NCI-H2227 treated with DMSO at 0.1 percent for 48 hours (cell line): ENCODE measurements around the gene HAPLN2.
A peak's percentile ranks its signal among the peaks of the same experiment; 100 is the strongest.

Experiments
- DNase-seq: peaks from one replicate; lab custom pipeline; 2025; lab: John Stamatoyannopoulos, UW

Gene HAPLN2

DNA sequence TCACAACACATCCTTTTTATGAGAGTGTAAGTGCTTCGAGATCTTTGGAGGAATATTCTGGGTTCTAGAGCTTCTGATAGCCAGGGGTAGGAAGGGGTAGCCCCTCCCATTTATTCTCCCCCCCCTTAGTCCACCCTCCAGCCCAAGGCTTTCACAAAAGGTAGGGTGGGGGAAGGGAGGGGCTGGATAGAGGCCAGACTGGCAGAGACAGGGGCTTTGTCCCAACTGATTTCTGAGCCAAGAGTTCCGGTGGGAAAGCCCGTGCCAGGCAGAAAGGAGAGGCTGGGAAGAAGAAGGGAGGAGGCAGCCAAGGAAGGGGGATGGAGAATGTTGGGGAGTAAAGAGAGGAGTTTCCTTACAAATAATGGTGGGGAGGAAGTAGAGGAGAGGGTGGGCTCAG is 25.8 kb downstream of the HAPLN2 start:
- DNase-seq: no peak

DNA sequence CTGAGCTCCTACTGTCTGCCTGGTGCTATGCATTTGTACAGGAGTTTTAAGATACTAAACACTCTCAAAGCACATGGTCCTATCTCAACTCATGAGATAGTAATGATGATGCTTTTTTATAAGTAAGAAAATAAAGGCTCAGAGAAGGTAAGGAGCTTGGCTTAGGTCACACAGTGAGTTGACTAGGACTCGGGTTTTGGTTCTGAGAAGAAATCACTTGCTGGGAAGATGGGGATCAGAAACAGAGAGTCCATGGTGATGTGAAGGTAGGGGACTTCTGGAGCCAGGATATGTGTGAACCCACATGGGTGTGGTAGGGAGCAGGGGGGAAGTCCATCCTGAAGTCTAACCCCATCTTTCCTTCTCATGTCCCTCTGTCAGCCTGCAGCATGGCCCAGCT is 26.5 kb downstream of the HAPLN2 start:
- no peak for DNase-seq

DNA sequence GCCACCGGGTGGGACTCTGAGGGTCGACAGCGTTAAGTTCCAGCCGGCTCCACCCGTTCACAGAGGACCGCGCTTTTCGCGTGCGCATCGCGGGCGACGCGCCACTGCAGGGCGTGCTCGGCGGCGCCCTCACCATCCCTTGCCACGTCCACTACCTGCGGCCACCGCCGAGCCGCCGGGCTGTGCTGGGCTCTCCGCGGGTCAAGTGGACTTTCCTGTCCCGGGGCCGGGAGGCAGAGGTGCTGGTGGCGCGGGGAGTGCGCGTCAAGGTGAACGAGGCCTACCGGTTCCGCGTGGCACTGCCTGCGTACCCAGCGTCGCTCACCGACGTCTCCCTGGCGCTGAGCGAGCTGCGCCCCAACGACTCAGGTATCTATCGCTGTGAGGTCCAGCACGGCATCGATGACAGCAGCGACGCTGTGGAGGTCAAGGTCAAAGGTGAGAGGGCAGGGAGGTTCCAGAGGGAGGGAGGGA is 27.6 kb downstream of the HAPLN2 start:
- DNase-seq: no peak

DNA sequence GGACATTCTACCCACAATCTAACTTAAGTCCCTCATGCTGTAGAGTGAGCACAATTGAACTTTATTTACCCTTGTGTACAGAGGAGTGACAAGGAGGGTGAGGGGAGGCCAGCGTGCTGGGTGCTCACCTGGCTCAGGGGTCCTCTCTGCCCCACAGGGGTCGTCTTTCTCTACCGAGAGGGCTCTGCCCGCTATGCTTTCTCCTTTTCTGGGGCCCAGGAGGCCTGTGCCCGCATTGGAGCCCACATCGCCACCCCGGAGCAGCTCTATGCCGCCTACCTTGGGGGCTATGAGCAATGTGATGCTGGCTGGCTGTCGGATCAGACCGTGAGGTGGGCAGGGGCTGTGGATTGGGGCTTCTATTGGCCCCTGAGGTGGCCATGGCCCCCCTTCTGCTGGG is 28.1 kb downstream of the HAPLN2 start:
- DNase-seq: no peak

DNA sequence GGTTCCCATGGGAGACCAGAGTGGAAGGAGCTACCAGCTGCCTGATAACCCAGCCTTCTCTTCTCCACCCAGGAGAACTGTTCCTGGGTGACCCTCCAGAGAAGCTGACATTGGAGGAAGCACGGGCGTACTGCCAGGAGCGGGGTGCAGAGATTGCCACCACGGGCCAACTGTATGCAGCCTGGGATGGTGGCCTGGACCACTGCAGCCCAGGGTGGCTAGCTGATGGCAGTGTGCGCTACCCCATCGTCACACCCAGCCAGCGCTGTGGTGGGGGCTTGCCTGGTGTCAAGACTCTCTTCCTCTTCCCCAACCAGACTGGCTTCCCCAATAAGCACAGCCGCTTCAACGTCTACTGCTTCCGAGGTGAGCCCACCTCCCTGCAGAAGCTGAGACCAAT is 29.3 kb downstream of the HAPLN2 start:
- no peak for DNase-seq

DNA sequence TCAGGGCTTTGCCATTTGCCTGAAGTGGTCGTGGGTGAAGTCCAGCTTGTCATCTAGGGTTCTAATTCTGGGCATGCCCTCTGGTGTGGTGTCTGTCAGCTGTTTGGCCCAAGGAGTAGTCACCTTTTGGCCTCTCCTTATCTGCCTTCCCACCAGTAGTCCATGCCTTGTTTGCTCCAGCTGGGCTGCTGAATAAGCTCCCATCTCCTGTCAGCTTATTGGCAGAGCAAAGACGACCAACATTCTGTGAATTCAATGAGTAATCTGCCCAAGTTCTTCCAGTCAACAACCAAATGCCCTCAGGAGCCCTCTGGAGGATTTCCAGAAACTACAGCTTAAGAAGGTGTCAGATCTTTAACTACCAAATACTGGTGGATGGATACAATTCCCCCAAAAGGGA is 29.7 kb downstream of the HAPLN2 start:
- no peak for DNase-seq

DNA sequence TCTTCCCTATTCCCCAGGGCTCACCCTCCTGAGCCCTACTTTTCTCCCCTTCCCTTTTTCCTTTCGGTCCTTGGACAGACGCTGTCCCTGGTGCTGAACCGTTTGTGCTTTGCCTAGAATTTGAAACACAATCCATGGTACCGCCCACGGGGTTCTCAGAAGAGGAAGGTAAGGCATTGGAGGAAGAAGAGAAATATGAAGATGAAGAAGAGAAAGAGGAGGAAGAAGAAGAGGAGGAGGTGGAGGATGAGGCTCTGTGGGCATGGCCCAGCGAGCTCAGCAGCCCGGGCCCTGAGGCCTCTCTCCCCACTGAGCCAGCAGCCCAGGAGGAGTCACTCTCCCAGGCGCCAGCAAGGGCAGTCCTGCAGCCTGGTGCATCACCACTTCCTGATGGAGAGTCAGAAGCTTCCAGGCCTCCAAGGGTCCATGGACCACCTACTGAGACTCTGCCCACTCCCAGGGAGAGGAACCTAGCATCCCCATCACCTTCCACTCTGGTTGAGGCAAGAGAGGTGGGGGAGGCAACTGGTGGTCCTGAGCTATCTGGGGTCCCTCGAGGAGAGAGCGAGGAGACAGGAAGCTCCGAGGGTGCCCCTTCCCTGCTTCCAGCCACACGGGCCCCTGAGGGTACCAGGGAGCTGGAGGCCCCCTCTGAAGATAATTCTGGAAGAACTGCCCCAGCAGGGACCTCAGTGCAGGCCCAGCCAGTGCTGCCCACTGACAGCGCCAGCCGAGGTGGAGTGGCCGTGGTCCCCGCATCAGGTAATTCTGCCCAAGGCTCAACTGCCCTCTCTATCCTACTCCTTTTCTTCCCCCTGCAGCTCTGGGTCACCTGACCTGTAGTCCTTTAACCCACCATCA is 33.1 kb downstream of the HAPLN2 start:
- no peak for DNase-seq

DNA sequence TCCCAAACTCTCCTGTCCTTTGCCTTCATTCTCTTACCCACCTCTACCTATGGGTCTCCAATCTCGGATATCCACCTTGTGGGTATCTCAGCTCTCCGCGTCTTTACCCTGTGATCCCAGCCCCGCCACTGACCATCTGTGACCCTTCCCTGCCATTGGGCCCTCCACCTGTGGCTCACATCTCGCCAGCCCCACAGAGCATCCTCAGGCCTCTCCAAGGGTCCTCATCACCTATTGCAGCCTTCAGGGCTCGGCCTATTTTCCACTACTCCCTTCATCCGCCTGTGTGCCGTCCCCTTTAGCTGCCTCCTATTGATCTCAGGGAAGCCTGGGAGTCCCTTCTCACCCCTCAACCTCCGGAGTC is 33.8 kb downstream of the HAPLN2 start:
- no peak for DNase-seq

DNA sequence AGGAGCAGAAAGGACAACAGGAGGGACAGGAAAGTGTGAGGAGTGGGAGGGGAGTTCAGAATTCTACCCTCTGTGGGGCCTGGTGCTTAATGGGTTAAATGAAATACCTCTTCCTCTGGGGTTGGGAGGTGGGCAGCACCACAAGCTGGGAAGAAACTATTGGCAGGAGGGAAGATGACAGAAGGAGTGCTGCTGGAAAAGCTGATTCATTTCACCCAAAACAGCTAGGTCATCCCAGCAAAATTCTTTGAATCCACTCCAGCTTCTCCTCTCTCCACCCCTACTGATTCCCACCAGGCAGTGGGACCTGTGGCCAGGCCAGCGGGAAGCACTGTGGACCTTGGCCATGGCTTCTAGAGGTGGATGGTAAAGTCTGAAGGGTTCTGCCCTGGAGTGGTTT is 35.5 kb downstream of the HAPLN2 start:
- no peak for DNase-seq

DNA sequence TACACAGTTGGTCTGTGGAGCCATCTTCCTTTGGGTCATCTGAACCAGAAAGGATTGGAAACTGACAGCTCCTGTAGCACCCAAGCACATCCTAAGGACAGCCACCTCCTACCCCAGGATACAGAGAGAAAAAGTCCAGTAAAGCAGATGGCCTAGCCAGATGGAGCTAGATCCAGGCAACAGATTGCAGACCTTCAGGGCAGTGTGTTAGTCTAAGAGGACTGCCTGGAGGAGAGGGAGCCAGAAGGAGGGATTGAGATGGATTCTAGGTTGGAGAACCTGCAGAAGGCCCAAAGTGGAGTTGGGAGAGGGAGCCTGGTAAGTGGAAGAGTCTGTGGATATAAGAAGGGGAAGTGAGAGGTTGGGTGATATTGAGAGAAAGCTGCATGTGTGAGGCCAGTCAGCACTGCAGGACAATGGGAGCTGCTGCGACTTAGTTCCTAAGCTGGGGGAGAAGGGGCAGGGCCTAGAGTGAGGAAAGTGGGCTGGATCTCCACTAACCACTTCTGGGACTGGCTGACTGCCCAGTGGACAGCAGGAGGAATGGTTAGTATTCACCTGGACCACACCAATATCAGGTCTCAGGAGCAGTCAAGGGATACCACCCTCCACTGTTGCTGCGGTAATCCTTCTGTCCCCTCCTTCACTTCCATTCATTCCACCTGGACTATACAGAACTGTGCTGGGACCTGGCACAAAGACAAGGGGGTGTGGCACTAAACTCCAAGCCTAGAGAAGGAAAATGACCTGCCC is 36.1 kb downstream of the HAPLN2 start:
- DNase-seq: no peak

DNA sequence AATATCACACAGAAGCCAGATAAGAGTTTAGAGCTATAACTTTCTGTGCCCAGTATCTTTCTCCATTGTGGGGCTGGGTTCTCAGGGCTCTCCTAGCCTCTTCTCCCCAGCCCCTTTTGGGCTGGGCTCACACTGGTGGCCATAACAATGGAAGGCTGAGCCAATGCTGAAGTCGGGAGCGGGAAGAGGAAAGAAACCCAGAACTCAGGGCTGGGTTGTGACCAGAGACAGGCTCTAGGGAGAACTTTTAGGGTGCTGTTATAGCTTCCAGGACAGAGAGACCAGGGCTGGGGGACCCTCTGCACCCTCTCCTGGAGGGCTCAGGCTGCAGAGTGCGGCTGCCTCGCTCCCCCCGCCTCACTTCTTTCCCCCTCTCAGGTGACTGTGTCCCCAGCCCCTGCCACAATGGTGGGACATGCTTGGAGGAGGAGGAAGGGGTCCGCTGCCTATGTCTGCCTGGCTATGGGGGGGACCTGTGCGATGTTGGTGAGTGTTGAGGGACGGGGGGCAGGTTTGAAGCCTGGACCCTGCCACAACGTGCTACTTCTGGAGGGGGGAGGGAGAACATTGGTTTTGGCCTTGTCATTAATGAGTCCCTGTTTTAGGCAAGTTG is 36.8 kb downstream of the HAPLN2 start:
- DNase-seq: no peak

DNA sequence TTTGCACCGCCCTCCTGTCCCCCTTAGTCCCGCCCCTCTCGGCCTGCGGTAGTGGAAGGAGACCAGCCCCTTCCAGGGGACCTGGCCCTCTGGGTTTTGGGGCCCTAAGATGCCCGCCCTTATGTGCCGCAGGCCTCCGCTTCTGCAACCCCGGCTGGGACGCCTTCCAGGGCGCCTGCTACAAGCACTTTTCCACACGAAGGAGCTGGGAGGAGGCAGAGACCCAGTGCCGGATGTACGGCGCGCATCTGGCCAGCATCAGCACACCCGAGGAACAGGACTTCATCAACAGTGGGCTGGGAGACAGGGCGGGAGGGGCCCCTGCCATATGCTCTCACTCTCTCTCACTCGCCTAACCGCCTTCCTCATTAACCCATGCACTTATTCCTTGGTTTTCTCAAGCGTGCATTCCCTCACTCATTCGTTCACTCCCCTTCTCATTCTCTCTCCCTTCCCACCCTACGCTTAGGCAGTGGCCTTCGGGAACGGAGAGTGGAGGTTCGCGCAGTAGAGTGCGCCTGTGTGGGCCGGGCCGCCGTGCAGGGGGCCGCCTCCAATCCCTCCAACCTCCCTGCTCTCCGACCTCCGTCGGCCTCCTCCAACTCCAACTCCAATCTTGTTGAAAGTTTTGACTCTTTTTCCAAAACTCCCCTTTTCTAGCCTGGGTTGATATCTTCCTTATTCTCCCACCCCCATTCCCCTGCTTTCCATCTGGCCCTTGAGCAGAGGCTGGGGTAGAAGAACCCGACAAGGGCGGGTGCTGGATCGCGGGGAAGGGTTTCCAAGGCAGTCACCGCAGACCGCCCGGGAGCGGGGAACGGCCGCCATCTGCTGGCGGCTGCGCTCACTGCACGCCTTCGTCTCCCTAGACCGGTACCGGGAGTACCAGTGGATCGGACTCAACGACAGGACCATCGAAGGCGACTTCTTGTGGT is 37.9 kb downstream of the HAPLN2 start:
- DNase-seq: peak; percentile 78

DNA sequence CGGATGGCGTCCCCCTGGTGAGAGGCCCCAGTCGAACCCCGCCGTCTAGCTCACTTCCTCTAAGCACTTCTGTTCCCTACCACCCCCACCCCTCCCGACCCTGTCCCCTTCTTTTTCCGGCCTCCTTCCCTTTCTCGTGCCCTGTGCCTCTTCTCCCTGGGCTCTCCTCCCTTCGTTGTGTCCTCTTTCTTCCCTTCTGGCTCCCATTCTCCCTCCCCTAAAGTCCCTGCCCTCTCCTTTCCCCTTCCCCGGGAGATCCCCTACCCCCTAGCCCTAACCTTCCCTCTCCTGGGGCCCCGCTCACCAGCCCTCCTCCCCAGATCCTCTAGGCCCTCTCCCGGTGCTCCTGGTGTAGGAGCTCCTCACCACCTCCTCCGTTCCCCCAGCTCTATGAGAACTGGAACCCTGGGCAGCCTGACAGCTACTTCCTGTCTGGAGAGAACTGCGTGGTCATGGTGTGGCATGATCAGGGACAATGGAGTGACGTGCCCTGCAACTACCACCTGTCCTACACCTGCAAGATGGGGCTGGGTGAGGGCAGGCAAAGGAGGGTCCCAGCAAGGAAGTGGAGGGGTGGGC is 38.6 kb downstream of the HAPLN2 start:
- no peak for DNase-seq

DNA sequence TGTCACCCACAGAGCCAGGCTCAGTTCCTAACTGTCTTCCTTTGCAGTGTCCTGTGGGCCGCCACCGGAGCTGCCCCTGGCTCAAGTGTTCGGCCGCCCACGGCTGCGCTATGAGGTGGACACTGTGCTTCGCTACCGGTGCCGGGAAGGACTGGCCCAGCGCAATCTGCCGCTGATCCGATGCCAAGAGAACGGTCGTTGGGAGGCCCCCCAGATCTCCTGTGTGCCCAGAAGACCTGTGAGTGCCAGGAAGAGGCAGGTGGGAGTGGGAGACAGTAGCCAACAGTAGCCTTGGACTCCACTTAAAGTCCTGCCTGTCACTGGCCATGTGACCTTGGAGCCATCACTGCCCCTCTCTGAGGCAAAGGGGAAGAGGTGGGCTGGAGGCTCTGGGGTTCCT is 39.3 kb downstream of the HAPLN2 start:
- DNase-seq: no peak

DNA sequence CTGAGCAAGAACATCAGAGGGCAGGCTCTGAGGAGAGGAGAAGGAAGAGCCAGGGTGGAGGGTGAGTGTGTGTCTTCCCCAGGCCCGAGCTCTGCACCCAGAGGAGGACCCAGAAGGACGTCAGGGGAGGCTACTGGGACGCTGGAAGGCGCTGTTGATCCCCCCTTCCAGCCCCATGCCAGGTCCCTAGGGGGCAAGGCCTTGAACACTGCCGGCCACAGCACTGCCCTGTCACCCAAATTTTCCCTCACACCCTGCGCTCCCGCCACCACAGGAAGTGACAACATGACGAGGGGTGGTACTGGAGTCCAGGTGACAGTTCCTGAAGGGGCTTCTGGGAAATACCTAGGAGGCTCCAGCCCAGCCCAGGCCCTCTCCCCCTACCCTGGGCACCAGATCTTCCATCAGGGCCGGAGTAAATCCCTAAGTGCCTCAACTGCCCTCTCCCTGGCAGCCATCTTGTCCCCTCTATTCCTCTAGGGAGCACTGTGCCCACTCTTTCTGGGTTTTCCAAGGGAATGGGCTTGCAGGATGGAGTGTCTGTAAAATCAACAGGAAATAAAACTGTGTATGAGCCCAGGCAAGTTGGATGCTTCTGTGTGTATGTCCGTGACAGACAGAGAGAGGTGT is 39.8 kb downstream of the HAPLN2 start:
- DNase-seq: no peak

DNA sequence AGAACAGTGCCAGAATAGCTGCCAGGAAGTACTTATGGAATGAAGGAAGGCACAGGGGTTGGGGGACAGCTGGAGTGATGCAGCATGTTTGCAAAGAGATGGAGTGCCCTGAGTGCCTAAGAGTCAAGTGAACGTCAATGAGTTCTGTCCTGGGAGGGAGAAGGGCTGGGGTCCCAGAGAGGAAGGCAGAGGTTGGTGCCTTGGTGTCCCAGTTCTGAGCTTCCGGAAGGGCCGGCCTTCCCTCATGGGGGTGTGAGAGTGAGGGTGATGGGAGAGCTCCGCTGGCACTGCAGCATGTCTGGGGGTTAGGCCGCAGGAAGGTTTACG is 40.4 kb downstream of the HAPLN2 start:
- no peak for DNase-seq

DNA sequence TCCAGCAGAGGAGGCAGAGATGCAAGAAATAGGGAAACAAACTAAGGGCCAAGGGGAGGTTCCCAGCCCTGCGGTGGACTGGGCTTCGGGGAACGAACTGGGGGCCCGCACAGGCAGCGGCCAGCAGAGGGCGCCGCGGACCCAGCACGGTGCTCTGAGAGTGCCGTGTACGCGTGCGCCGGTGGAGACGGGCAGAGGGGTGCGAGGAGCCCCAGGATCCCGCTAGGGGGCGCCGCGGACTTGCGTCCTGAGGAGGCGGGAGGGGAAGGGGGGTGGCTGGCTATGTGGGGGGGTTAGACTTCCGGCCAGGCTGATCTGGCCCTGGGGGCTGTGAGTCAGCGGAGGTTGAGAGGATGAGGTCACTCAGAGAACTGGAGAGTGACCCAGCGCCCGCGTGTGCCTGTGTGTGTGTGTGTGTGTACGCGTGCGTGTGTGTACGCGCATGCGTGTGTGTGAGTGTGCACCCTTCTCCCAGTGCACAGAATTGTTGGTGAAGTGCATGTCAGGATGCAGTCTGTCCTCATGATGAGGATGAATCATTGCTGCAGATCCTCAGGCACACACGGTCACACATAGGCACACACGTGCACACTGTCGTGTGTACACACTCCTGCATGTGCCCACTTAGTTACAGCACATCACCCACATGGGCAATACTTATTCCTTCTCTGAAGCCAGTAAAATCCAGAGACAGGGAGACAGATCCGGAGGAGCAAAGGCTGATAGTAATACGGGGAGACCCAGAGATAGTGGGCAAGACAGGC is 41.0 kb downstream of the HAPLN2 start:
- DNase-seq: peak; percentile 89

DNA sequence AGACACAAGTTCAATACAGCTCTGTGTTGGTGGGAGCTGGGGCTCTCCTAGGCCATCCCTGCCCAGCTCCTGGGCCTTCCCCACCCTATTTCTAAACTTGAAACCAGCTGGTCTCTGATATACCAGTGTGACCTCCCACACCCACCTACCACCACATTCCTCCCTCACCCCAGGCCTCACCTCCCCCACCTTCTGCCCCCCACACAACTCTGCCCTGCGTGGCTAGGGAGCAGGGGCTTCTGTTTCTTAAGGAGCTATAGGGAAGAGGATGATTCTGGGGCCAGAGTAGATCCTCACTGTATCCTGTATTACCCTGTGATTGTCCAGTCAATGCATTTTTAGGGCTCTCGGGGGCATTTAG is 41.5 kb downstream of the HAPLN2 start:
- no peak for DNase-seq

DNA sequence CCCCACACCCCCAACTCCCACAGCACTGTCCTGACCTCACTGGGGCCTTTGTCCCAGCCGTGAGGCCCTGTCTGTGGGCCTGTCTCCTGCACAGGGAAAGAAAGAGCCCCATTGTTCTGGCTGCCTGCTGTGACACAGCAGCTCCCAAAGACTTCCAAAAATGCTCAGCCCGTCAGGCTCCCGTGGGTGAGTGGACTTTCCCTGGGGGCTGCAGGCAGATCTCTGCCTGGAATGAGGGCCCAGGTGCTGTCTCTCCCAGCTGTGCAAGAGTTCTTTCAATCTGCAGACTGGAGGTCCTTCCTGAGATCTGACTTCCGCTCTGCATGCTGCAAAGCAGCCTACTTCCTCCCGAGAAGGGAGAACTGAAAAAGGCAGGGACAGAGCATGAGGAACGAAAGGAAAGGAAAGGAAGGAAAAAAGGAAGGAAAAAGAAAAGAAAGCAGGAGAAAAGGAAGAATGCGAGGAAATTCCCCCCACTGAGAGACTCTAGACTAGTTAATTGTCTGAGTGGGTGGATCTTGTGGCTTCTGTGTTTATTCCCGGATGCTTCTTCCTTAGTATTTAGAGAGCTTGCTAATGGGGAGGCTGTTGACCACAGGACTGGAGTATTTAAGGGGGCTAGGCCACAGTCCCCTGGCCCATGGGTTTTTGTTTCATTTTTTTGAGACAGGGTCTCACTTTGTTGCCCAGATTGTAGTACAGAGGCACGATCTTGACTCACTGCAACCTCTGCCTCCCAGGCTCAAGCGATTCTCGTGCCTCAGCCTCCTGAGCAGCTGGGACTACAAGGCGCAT is 43.0 kb downstream of the HAPLN2 start:
- DNase-seq: no peak

DNA sequence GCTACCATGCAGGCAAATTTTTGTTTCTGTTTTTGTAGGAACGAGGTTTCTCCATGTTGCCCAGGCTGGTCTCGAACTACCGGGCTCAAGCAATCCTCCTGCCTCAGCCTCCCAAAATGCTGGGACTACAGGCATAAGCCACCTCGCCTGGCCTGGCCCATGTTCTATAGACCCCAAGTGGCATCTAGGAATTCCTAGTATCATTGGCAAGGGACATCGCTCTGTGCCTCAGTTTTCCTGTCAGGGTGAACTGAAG is 43.5 kb downstream of the HAPLN2 start:
- DNase-seq: no peak
